ENCODE data around the gene TMEM9B.
"Not testable (repeated sequence)": the region's sequence is repeated elsewhere in the genome, so short reads cannot be mapped to it uniquely, and the experiment has no call there.

The TMEM9B gene

DNA sequence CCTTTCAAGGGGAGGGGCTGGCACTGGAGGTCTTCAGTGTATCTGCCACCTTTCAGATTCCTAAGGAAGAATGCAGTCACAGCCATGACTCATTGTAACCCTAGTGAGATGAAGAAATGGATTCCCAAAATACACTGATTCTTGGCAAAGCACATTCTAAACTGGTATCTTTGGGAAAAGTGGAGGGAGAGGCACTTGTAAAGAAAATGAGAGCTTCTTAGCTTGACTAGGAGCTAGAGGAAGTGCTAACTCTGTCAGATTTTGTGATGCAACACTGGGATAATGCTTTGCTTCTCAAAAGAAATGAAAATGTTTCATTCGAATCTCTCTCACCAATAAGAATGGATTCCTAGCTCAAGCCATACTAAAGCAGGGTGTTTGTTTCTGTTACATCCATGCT, 25.2 kb upstream of the TMEM9B start:
- in situ Hi-C loops (cut with MboI; ENCODE audit: low pct_unique_long_range_greater_than_20kb, low sequenced_read_pairs, unreplicated experiment), result no loop called here
- DNase-seq (ENCODE audit: low spot score), result no peak
- TF ChIP-seq, protein P1, sequence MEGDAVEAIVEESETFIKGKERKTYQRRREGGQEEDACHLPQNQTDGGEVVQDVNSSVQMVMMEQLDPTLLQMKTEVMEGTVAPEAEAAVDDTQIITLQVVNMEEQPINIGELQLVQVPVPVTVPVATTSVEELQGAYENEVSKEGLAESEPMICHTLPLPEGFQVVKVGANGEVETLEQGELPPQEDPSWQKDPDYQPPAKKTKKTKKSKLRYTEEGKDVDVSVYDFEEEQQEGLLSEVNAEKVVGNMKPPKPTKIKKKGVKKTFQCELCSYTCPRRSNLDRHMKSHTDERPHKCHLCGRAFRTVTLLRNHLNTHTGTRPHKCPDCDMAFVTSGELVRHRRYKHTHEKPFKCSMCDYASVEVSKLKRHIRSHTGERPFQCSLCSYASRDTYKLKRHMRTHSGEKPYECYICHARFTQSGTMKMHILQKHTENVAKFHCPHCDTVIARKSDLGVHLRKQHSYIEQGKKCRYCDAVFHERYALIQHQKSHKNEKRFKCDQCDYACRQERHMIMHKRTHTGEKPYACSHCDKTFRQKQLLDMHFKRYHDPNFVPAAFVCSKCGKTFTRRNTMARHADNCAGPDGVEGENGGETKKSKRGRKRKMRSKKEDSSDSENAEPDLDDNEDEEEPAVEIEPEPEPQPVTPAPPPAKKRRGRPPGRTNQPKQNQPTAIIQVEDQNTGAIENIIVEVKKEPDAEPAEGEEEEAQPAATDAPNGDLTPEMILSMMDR (IDR thresholded peaks at IDR 0.05; ENCODE audit: extremely low read depth, insufficient read depth, missing control alignments), result no peak

DNA sequence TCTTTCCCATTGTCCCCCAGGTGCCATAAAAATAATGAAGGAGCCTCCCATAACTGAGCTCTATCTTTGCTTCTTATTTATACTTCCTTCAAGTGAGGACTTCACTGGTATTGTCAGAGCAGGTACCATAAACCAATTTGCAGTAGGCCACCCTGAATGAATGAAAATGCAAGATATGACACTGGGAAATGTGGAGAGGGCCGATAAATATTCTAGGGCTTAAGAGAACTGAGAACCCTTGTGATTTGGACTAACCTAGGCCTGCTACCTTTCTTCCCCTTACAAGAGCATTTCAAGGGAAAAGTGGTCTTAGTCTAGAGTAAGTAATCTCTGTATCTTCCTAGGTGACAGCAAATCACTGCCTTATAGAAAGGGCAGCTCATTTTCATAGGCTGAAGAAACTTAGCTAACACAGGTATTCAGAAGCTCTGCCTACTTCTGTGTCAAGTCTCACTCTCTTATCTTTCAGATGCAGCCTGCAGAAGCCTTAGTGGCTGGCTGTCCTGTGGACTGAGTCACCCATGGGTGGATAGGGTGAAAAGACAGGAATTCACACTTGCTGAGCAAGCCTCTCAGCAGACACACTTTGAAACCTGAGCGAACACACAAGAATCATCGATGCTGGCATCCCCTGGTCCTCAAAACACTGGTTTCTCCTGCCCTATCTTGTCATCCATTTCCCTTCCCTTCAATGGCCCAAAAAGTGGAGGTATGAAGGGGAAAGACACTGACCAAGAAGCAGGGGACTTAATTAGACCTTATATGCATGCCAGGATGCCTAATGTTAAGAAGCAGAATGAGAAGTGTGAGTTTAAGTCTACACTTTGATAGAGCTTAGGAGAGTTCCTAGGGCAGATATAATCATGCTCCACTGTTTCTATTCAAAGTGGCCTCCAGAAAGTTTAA, 24.3 kb upstream of the TMEM9B start:
- no peak for DNase-seq (ENCODE audit: low spot score)
- in situ Hi-C loops (cut with MboI; ENCODE audit: low pct_unique_long_range_greater_than_20kb, low sequenced_read_pairs, unreplicated experiment), result no loop called here
- TF ChIP-seq, protein P1 (IDR thresholded peaks at IDR 0.05; ENCODE audit: extremely low read depth, insufficient read depth, missing control alignments), result no peak

DNA sequence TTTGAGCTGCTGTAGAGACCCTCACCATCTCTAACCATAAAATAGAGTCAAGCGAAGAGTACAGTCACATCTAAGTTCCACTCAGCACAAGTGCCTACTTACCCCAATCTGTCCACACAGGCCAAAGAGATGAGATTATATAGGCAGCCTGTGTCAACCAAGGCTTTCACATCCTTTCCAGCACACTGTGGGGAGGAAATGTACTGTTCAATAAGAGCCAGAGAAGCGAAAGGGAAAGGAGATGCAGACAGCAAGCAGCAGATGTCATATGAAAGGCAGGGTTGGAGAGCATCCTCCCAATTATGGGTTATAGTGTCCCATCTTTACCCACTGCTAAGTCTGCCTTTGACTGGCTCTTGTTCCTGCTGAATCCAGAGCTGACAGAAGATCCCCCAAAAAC, 23.2 kb upstream of the TMEM9B start:
- in situ Hi-C loops (cut with MboI; ENCODE audit: low pct_unique_long_range_greater_than_20kb, low sequenced_read_pairs, unreplicated experiment), result no loop called here
- no peak for DNase-seq (ENCODE audit: low spot score)
- TF ChIP-seq, protein P1 (IDR thresholded peaks at IDR 0.05; ENCODE audit: extremely low read depth, insufficient read depth, missing control alignments), result no peak

DNA sequence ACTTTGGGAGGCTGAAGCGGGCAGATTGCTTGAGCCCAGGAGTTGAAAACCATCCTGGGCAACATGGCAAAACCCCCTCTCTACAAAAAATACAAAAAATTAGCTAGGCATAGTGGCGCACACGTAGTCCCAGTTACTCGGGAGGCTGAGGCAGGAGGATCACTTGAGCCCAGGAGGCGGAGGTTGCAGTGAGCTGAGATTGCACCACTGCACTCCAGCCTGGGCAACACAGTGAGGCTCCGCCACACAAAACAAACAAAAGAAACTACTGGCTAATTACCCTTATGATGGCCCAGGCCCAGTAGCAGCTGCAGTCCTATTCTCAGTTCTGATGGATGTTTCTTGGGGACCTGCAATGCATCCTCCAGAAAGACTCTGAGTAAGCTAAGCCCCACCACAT, 22.5 kb upstream of the TMEM9B start:
- in situ Hi-C loops (cut with MboI; ENCODE audit: low pct_unique_long_range_greater_than_20kb, low sequenced_read_pairs, unreplicated experiment); DNase-seq (ENCODE audit: low spot score): not testable (repeated sequence)

DNA sequence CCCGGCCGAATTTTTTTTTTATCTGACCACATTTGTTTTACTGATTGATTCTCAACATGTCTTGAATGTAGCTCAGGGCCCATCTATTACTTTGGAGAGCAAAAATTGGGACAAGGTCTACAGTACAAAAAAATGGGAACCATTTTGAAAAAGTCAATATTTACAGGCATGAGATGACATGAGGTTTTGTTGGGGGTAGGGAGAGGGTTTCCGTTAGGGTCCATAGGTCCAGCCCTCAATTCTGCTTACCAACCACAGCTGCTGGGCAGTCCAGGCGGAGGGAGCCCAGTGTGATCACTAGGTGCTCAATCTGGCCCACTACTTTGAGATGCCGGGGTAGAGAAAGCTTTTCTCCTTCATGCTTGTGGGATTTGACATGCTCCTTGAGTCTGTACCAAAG, 21.2 kb upstream of the TMEM9B start:
- TF ChIP-seq, protein P1 (IDR thresholded peaks at IDR 0.05; ENCODE audit: extremely low read depth, insufficient read depth, missing control alignments), result no peak
- DNase-seq (ENCODE audit: low spot score), result no peak
- in situ Hi-C loops (cut with MboI; ENCODE audit: low pct_unique_long_range_greater_than_20kb, low sequenced_read_pairs, unreplicated experiment), result no loop called here

DNA sequence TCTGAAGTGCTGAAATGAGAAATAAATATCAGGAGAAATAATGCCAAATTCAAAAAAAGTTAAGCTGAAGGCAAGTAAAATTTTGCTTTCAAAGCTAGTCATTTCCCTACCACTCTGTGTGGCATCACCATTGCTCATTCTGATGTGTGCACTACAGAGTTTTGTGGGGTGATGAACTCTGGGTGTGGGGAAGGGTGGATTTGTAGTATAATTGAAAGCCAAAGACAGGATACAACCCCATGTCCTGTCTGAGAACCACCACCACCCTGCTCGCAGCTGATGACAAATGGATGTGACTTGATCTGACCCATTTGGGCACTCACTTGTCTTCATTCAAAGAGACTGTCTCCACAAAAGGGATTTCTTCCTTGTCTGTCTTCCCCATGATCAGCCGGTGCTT, 19.3 kb upstream of the TMEM9B start:
- TF ChIP-seq, protein P1 (IDR thresholded peaks at IDR 0.05; ENCODE audit: extremely low read depth, insufficient read depth, missing control alignments), result no peak
- in situ Hi-C loops (cut with MboI; ENCODE audit: low pct_unique_long_range_greater_than_20kb, low sequenced_read_pairs, unreplicated experiment), result no loop called here
- no peak for DNase-seq (ENCODE audit: low spot score)

DNA sequence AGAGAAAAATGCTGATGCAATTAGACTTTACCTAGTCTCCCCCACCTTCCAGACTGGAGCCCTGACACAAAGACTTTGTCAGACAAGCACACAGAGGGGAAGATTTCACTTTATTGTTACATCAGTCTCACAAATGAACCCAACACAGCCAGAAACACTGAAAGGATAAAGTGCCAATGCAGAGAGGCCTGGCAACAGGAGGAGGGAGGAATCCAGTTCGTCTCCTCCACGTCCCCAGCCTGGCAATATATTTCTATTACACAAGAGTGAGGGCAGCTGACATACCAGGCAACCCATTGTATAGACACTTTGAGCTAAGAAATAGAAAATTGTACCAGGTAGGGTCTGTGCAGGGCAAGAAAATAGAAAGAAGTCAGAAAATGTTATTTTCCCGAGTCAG, 16.2 kb upstream of the TMEM9B start:
- in situ Hi-C loops (cut with MboI; ENCODE audit: low pct_unique_long_range_greater_than_20kb, low sequenced_read_pairs, unreplicated experiment), result no loop called here
- TF ChIP-seq, protein P1 (IDR thresholded peaks at IDR 0.05; ENCODE audit: extremely low read depth, insufficient read depth, missing control alignments), result no peak
- DNase-seq (ENCODE audit: low spot score), result no peak

DNA sequence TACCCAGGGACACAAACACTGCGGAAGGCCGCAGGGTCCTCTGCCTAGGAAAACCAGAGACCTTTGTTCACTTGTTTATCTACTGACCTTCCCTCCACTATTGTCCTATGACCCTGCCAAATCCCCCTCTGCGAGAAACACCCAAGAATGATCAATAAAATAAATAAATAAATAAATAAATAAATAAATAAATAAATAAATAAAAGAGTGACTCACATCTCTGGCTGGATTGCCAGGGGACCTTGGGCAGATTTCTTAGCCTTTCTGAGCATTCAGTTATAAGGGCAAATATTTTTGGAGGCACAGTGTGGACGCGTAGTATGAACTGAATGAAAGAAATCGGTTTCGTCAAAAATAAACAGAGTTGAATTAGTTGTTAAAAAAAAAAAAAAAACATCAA, 15.1 kb upstream of the TMEM9B start:
- DNase-seq (ENCODE audit: low spot score); in situ Hi-C loops (cut with MboI; ENCODE audit: low pct_unique_long_range_greater_than_20kb, low sequenced_read_pairs, unreplicated experiment): not testable (repeated sequence)

Measured in GM13977 (cell line).